ENCODE results near the gene NOL12. TPM values are rescaled to one million over a fixed set of nuclear protein-coding genes. Genes with fewer than 3 reads are reported as not detected.

Gene NOL12
- total RNA-seq, 1 experiment from 2014 or later = 30.4 TPM

DNA sequence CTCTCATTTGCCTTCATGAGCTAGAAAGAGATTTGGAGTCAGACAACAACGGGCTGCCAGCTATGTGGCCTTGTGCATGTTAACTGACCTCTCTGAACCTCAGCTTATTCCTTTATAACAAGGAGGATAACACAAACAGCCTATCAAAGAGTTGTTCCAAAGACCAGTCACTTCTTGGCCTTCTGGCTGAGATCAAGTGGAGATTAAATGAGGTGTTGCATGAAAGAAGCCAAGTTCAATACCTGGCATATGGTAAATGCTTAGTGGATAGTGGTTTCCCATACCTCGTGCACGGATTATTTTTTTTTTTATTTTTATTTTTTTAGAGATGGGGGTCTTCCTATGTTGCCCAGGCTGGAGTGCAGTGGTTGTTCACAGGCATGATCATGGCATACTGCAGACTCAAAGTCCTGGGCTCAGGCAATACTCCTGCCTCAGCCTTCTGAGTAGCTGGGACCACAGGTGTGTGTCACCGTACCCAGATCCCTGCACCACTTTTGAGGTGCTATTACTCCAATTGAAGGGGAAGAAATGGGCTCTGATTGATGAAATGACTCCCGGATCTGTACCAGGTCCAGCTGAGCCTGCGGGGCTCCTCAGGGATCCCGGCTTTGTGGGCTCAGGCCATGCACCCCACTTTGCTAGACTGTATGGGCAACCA lies 5.8 kb upstream of the NOL12 start:
- no peak overlapping the region for H3K4me3 Mint-ChIP-seq

More for the DNA sequence above, 5.8 kb upstream of the NOL12 start:
- Histone ChIP-seq H3K79me1 (ENCODE audit: insufficient read depth, low read depth, low read length, poor library complexity, severe bottlenecking) (no peaks in the 10 kb centered on the region), H2BK15ac (ENCODE audit: low read depth, low read length) (no peak overlapping the region), H2BK20ac (ENCODE audit: low read depth, low read length, poor library complexity, severe bottlenecking) (no peak overlapping the region), H3K9me3 (ENCODE audit: control insufficient read depth, low read depth, low read length) (no peaks in the 10 kb centered on the region), H2AK5ac (ENCODE audit: insufficient read length, low read length) (no peak overlapping the region), H3K18ac (ENCODE audit: insufficient read length, low read depth, low read length) (no peak overlapping the region), H3K56ac (ENCODE audit: insufficient read length, low read depth, low read length) (no peak overlapping the region), H4K20me1 (ENCODE audit: control insufficient read depth, insufficient read depth, insufficient read length) (no peaks in the 10 kb centered on the region), H3K14ac (ENCODE audit: insufficient read depth, low read length) (no peak overlapping the region), H2BK12ac (ENCODE audit: insufficient read length, low read depth, low read length) (no peak overlapping the region), H3K79me2 (ENCODE audit: insufficient read depth, low read length) (no peaks in the 10 kb centered on the region), H3K4me1 (ENCODE audit: insufficient read depth, low read length) (no peaks in the 10 kb centered on the region), H4K8ac (replicated peaks; ENCODE audit: insufficient read length, low read depth, low read length) (no peak overlapping the region), H3T11ph (ENCODE audit: low read length) (no peak overlapping the region), H3K23ac (ENCODE audit: insufficient read length, low read depth, low read length) (no peak overlapping the region), H2AFZ (ENCODE audit: low read length) (no peak overlapping the region), H3K4me2 (ENCODE audit: insufficient read depth, insufficient read length, low read length) (no peak overlapping the region), H3K4ac (ENCODE audit: low read depth, low read length) (no peak overlapping the region), H3K9ac (ENCODE audit: extremely low read depth, insufficient read length, low read length) (no peak overlapping the region), H2BK5ac (ENCODE audit: insufficient read length, low read length) (no peak overlapping the region), H3K27me3 (ENCODE audit: insufficient read depth, low read length) (no peaks in the 10 kb centered on the region), H3K27ac (ENCODE audit: insufficient read length, low read depth, low read length) (no peak overlapping the region), H3K23me2 (ENCODE audit: insufficient read length, low read depth, low read length, poor library complexity, severe bottlenecking) (peaks cover 3% of the 10 kb centered on the region), H4K91ac (ENCODE audit: insufficient read length, low read depth, low read length) (no peak overlapping the region), H4K5ac (ENCODE audit: insufficient read length, low read depth, low read length) (no peak overlapping the region), H2BK120ac (ENCODE audit: low read depth, low read length, poor library complexity, severe bottlenecking) (no peak overlapping the region)
- Mint-ChIP-seq H3K27ac (no peak overlapping the region), H3K36me3 (ENCODE audit: insufficient read depth in 1 of 3, low read depth in 3 of 3) (no peaks in the 10 kb centered on the region; a peak in 1 of 7 replicates), H3K4me1 (peaks cover 5 to 18% of the 10 kb centered on the region in 2 experiments), H3K27me3 (ENCODE audit: low read depth) (peaks cover 4% of the 10 kb centered on the region), H3K9me3 (no peaks in the 10 kb centered on the region)
- TF ChIP-seq, protein P1, sequence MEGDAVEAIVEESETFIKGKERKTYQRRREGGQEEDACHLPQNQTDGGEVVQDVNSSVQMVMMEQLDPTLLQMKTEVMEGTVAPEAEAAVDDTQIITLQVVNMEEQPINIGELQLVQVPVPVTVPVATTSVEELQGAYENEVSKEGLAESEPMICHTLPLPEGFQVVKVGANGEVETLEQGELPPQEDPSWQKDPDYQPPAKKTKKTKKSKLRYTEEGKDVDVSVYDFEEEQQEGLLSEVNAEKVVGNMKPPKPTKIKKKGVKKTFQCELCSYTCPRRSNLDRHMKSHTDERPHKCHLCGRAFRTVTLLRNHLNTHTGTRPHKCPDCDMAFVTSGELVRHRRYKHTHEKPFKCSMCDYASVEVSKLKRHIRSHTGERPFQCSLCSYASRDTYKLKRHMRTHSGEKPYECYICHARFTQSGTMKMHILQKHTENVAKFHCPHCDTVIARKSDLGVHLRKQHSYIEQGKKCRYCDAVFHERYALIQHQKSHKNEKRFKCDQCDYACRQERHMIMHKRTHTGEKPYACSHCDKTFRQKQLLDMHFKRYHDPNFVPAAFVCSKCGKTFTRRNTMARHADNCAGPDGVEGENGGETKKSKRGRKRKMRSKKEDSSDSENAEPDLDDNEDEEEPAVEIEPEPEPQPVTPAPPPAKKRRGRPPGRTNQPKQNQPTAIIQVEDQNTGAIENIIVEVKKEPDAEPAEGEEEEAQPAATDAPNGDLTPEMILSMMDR (conservative IDR thresholded peaks at IDR 0.05) = no peak
- no peak for DNase-seq
- WGBS (ENCODE audit: extremely low coverage, insufficient read length, low lambda C conversion rate) = no CpG with 5 or more reads among the region's 7 CpGs

Data from H9 (cell line).